ENCODE measurements around the gene SARS2. TPM values are rescaled to one million over a fixed set of nuclear protein-coding genes. Genes with fewer than 3 reads are reported as not detected.

Gene SARS2
- total RNA-seq, 1 donor from 2014 or later: 21.6 TPM

DNA sequence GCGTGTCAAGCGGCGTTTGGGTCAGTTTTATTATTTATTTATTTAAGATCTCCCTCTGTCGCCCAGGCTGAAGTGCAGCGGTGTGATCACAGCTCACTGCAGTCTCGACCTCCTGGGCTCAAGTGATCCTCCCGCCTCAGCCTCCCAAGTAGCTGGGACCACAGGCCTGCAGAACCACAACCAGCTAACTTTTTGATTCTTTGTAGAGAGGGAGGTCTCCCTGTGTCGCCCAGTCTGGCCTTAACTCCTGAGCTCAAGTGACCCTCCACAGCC is 894 bp upstream of the SARS2 start:
- TF ChIP-seq, protein P1, sequence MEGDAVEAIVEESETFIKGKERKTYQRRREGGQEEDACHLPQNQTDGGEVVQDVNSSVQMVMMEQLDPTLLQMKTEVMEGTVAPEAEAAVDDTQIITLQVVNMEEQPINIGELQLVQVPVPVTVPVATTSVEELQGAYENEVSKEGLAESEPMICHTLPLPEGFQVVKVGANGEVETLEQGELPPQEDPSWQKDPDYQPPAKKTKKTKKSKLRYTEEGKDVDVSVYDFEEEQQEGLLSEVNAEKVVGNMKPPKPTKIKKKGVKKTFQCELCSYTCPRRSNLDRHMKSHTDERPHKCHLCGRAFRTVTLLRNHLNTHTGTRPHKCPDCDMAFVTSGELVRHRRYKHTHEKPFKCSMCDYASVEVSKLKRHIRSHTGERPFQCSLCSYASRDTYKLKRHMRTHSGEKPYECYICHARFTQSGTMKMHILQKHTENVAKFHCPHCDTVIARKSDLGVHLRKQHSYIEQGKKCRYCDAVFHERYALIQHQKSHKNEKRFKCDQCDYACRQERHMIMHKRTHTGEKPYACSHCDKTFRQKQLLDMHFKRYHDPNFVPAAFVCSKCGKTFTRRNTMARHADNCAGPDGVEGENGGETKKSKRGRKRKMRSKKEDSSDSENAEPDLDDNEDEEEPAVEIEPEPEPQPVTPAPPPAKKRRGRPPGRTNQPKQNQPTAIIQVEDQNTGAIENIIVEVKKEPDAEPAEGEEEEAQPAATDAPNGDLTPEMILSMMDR (IDR thresholded peaks at IDR 0.05): no peak
- H3K9me3 ChIP-seq: no peaks in the 10 kb centered on the region
- intact Hi-C loops (cut with DNase I): no loop called here
- peak overlapping the region; percentile 83 for H3K4me3 ChIP-seq
- peaks cover 15% of the 10 kb centered on the region for H3K4me1 ChIP-seq
- H3K27ac ChIP-seq: peak overlapping the region; percentile 86
- ATAC-seq: no peak
- H3K36me3 ChIP-seq: peaks cover 8% of the 10 kb centered on the region
- DNase-seq: no peak
- no peaks in the 10 kb centered on the region for H3K27me3 ChIP-seq

DNA sequence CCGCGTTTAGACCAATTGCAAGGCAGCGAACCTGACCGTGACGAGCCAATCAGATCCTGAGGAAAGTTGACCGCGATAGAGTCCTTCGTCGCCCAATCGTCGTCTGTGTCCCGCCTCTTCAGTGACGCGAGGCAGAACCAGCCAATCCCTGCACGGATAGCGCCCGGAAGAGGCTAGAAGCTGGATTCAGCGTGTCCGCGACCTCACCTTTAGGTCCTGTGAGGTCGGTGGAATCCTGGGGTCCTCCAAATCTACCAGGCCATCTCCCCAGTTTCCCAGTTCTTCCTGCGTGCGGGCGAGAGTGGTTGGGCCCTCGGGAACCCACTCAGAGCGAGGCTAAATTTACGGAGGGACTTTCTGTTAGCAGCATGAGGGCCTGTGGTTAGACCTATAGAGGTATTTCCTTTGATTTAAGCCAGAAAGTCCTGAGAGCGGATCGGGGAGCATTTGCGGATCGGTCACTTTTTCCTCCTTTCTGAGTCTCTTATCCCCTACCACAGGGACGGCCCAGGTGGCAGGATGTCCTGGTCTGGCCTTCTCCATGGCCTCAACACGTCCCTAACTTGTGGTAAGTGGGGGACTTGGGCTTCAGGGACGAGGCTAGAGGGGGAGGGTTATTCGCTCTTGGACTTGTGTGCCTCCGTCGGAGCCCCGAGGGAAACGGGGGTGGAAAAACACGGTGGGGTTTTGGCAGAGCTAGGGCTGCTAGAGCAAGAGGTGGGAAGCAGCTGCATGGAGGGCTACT is 385 bp upstream of the SARS2 start, which contains the start of gene MRPS12:
TSS of gene MRPS12 (plus strand) at position 169 of the 745 bp plus-strand sequence. CDS start at position 520, 351 bp downstream.
- peak; percentile 99 for DNase-seq
- intact Hi-C loops (cut with DNase I): no loop called here
- TF ChIP-seq, protein P1 (IDR thresholded peaks at IDR 0.05): no peak
- no peaks in the 10 kb centered on the region for H3K27me3 ChIP-seq
- H3K36me3 ChIP-seq: peaks cover 8% of the 10 kb centered on the region
- H3K4me1 ChIP-seq: peaks cover 15% of the 10 kb centered on the region
- H3K27ac ChIP-seq: peak within 1 kb of the TSS; percentile 86
- peak within 1 kb of the TSS; percentile 83 for H3K4me3 ChIP-seq
- ATAC-seq: peak; percentile 97
- no peaks in the 10 kb centered on the region for H3K9me3 ChIP-seq

DNA sequence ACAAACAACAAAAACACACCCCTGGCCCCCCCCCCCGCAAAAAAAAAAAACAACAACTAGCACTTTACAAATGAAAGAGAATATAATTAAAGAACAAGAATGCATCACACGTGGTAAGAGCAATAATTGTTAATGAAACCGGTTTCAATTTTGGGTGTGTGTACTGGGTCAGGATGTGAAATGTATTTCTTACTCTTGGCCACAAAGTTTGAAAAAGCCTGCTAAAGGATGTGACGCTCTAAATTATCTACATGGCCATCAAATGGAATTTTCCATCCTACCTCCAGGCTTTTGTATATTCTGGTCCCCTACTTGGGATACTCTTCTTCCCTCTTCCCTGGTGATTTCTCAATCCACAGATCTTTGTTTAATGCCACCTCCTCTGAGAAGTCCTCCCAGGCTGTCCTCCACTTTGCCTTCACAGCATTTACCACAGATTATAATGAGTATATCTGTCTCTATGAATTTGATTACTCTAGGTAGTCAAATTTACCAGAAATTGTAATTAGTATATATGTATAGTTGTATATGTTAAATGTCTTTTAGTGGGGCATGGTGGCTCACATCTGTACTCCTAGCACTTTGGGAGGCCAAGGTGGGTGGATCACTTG is 2.1 kb downstream of the SARS2 start:
- H3K4me1 ChIP-seq: peaks cover 15% of the 10 kb centered on the region
- intact Hi-C loops (cut with DNase I): no loop called here
- no peaks in the 10 kb centered on the region for H3K9me3 ChIP-seq
- DNase-seq (no peak), ATAC-seq (no peak)
- no peak overlapping the region for H3K4me3 ChIP-seq
- peak overlapping the region; percentile 25 for H3K27ac ChIP-seq
- TF ChIP-seq, protein P1 (IDR thresholded peaks at IDR 0.05): no peak
- H3K27me3 ChIP-seq: no peaks in the 10 kb centered on the region
- peaks cover 30% of the 10 kb centered on the region for H3K36me3 ChIP-seq

DNA sequence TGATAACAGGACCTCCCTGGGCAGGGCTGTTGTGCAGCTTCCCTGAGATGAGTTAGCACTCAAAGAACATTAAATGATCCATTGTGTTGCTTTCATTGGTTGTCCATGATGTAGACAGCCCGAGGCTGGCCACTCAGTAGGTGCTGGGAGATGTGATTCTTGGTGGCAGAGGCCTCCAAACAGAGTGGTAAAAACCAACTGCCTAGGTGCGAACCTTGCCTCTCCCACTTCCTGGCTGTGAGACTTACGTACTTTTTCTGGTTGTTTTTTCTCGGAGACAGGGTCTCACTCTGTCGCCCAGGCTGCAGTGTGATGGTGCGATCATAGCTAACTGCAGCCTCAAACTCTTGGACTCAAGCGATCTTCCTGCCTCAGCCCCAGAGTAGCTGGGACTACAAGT is 6.2 kb downstream of the SARS2 start:
- intact Hi-C loops (cut with DNase I): no loop called here
- Histone ChIP-seq H3K27me3 (no peaks in the 10 kb centered on the region), H3K36me3 (peaks cover 29% of the 10 kb centered on the region), H3K9me3 (no peaks in the 10 kb centered on the region), H3K4me1 (peaks cover 1% of the 10 kb centered on the region), H3K27ac (no peak overlapping the region), H3K4me3 (no peak overlapping the region)
- no peak for DNase-seq
- ATAC-seq: no peak
- TF ChIP-seq, protein P1 (IDR thresholded peaks at IDR 0.05): no peak

DNA sequence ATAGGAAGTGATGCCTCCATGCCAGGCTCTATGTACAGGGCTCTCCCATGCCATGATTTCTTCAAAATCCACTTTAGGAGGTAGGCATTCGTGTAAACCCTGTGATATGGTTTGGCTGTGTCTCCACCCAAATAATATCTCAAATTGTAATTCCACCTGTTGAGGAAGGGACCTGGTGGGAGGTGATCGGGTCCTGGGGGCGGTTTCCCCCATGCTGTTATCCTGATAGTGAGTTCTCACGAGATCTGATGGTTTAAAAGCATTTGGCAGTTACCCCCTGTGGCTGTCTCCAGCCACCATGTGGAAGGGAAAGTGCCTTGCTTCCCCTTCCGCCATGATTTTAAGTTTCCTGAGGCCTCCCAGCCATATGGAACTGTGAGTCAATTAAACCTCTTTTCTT is 8.1 kb downstream of the SARS2 start:
- Histone ChIP-seq H3K4me1 (no peaks in the 10 kb centered on the region), H3K9me3 (no peaks in the 10 kb centered on the region), H3K36me3 (peaks cover 29% of the 10 kb centered on the region), H3K27ac (no peak overlapping the region), H3K27me3 (no peaks in the 10 kb centered on the region), H3K4me3 (no peak overlapping the region)
- TF ChIP-seq, protein P1 (IDR thresholded peaks at IDR 0.05): no peak
- ATAC-seq (no peak), DNase-seq (no peak)
- intact Hi-C loops (cut with DNase I): no loop called here
